HCT116 (cell line): ENCODE data around the gene IL3RA.

Experiments used
- ELF1 ChIP-seq: IDR thresholded peaks from 2 replicates; pipeline ENCODE4 v1.6.1; 2012; ENCODE audit warnings: low read depth, borderline replicate concordance
- EZH2 ChIP-seq: fragments of 200-600 bp; sonication (generic); IDR thresholded peaks from 2 replicates; pipeline ENCODE4 v1.6.1; 2017; ENCODE audit warnings: antibody characterized with exemption, mixed run types
- EZH2phosphoT487 ChIP-seq: fragments of 200-600 bp; IDR thresholded peaks from 2 replicates; pipeline ENCODE4 v1.6.1; 2018; ENCODE audit warnings: antibody characterized with exemption, borderline replicate concordance
- JUND ChIP-seq: IDR thresholded peaks from 2 replicates; pipeline ENCODE4 v1.6.1; 2012
- MAX ChIP-seq: IDR thresholded peaks from 2 replicates; pipeline ENCODE4 v1.6.1; 2012
- POLR2A ChIP-seq: IDR thresholded peaks from 2 replicates; pipeline ENCODE4 v1.7.0; 2011; ENCODE audit warnings: borderline replicate concordance; ENCODE audit not compliant: insufficient read depth, insufficient read length; ENCODE audit errors: extremely low read depth
- POLR2AphosphoS5 ChIP-seq: IDR thresholded peaks from 2 replicates; pipeline ENCODE4 v1.6.1; 2011; ENCODE audit warnings: mild to moderate bottlenecking, low read depth, low read length, moderate library complexity
- SP1 ChIP-seq: IDR thresholded peaks from 2 replicates; pipeline ENCODE4 v1.6.1; 2012; ENCODE audit warnings: low read depth
- TCF7L2 ChIP-seq: IDR thresholded peaks from 2 replicates; pipeline ENCODE4 v1.7.0; 2011; ENCODE audit warnings: borderline replicate concordance, inconsistent platforms; ENCODE audit not compliant: insufficient read depth, insufficient read length; ENCODE audit errors: extremely low read depth
- ZFX ChIP-seq: fragments of 450-650 bp; IDR thresholded peaks from 2 replicates; pipeline ENCODE4 v1.6.1; 2017
- TF ChIP-seq, protein P1 (sequence below), 3 experiments: fragments of 200-600 bp in 1 of 3; sonication (generic) in 1 of 3; IDR thresholded peaks in 2 of 3; conservative IDR thresholded peaks in 1 of 3; 2 replicates each; pipeline ENCODE4 v1.5.1; 2012 to 2017; ENCODE audit warnings: low read depth in 2 of 3, low read length in 2 of 3, antibody characterized with exemption in 1 of 3, borderline replicate concordance in 1 of 3, control low read depth in 1 of 3, mild to moderate bottlenecking in 1 of 3, mixed read lengths in 1 of 3, mixed run types in 1 of 3, moderate library complexity in 1 of 3; ENCODE audit not compliant: insufficient read depth in 1 of 3

GRCh38 chrX:1325515-1326116 is 11.0 kb upstream of the IL3RA start:
- TF ChIP-seq SP1 (no peak), ELF1 (no peak), JUND (no peak), POLR2A (no peak), EZH2 (no peak), EZH2phosphoT487 (no peak), POLR2AphosphoS5 (no peak), ZFX (no peak), MAX (no peak), TCF7L2 (no peak)
- TF ChIP-seq, protein P1, sequence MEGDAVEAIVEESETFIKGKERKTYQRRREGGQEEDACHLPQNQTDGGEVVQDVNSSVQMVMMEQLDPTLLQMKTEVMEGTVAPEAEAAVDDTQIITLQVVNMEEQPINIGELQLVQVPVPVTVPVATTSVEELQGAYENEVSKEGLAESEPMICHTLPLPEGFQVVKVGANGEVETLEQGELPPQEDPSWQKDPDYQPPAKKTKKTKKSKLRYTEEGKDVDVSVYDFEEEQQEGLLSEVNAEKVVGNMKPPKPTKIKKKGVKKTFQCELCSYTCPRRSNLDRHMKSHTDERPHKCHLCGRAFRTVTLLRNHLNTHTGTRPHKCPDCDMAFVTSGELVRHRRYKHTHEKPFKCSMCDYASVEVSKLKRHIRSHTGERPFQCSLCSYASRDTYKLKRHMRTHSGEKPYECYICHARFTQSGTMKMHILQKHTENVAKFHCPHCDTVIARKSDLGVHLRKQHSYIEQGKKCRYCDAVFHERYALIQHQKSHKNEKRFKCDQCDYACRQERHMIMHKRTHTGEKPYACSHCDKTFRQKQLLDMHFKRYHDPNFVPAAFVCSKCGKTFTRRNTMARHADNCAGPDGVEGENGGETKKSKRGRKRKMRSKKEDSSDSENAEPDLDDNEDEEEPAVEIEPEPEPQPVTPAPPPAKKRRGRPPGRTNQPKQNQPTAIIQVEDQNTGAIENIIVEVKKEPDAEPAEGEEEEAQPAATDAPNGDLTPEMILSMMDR (IDR thresholded peaks at IDR 0.05 in 2 of 3, conservative IDR thresholded peaks at IDR 0.05 in 1 of 3; ENCODE audit: borderline replicate concordance in 1 of 3, insufficient read depth in 1 of 3, low read depth in 2 of 3, low read length in 2 of 3): no peak
